GM23338 (cell line): ENCODE data around the gene FMN2.

Experiments used
- CREB1 ChIP-seq: fragments of 250-450 bp; sonication (Bioruptor Pico); IDR thresholded peaks from 2 replicates; pipeline ENCODE4 v1.5.0; 2020; ENCODE audit warnings: low read depth, mild to moderate bottlenecking, moderate library complexity
- EZH2 ChIP-seq: fragments of 200-600 bp; sonication (generic); IDR thresholded peaks from one replicate; pipeline ENCODE4 v1.8.0; 2017; ENCODE audit warnings: antibody characterized with exemption, mild to moderate bottlenecking, low read depth; ENCODE audit not compliant: unreplicated experiment
- EZH2phosphoT487 ChIP-seq: fragments of 200-600 bp; sonication (generic); IDR thresholded peaks from one replicate; pipeline ENCODE4 v1.8.1; 2018; ENCODE audit warnings: antibody characterized with exemption; ENCODE audit not compliant: unreplicated experiment
- NANOG ChIP-seq: IDR thresholded peaks from 2 replicates; pipeline ENCODE4 v1.6.1; 2016; ENCODE audit warnings: antibody characterized with exemption, borderline replicate concordance
- POLR2AphosphoS5 ChIP-seq: IDR thresholded peaks from 2 replicates; pipeline ENCODE4 v1.6.1; 2016; ENCODE audit warnings: antibody characterized with exemption, low read depth
- STAT1 ChIP-seq: IDR thresholded peaks from one replicate; pipeline ENCODE4 v1.6.1; 2016; ENCODE audit warnings: antibody characterized with exemption; ENCODE audit not compliant: unreplicated experiment
- ZNF114 ChIP-seq: fragments of 250-450 bp; sonication (Bioruptor Pico); IDR thresholded peaks from 2 replicates; pipeline ENCODE4 v1.5.0; 2020; ENCODE audit warnings: mild to moderate bottlenecking, moderate library complexity
- ZNF331 ChIP-seq: fragments of 250-450 bp; sonication (Bioruptor Pico); IDR thresholded peaks from 2 replicates; pipeline ENCODE4 v1.5.0; 2020; ENCODE audit warnings: low read depth, mild to moderate bottlenecking, moderate library complexity
- ZNF462 ChIP-seq: fragments of 250-450 bp; sonication (Bioruptor Pico); IDR thresholded peaks from 2 replicates; pipeline ENCODE4 v1.5.0; 2020; ENCODE audit warnings: mild to moderate bottlenecking, moderate library complexity
- TF ChIP-seq, protein P1 (sequence below), 2 experiments: fragments of 200-600 bp in 1 of 2; sonication (generic) in 1 of 2; conservative IDR thresholded peaks; 2 replicates each; pipeline versions ENCODE4 v1.5.1 to v1.6.1; 2016 to 2017; ENCODE audit warnings: antibody characterized with exemption in 2 of 2, low read depth in 2 of 2, mild to moderate bottlenecking in 2 of 2, moderate library complexity in 1 of 2
- TF ChIP-seq, protein P2 (sequence below): IDR thresholded peaks from one replicate; pipeline ENCODE4 v1.6.1; 2018; ENCODE audit warnings: antibody characterized with exemption; ENCODE audit not compliant: unreplicated experiment
- TF ChIP-seq, protein P3 (sequence below): IDR thresholded peaks from 2 replicates; pipeline ENCODE4 v1.6.1; 2016; ENCODE audit warnings: antibody characterized with exemption

- TF ChIP-seq, protein P1, sequence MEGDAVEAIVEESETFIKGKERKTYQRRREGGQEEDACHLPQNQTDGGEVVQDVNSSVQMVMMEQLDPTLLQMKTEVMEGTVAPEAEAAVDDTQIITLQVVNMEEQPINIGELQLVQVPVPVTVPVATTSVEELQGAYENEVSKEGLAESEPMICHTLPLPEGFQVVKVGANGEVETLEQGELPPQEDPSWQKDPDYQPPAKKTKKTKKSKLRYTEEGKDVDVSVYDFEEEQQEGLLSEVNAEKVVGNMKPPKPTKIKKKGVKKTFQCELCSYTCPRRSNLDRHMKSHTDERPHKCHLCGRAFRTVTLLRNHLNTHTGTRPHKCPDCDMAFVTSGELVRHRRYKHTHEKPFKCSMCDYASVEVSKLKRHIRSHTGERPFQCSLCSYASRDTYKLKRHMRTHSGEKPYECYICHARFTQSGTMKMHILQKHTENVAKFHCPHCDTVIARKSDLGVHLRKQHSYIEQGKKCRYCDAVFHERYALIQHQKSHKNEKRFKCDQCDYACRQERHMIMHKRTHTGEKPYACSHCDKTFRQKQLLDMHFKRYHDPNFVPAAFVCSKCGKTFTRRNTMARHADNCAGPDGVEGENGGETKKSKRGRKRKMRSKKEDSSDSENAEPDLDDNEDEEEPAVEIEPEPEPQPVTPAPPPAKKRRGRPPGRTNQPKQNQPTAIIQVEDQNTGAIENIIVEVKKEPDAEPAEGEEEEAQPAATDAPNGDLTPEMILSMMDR (conservative IDR thresholded peaks at IDR 0.05; ENCODE audit: low read depth in 2 of 2) = no peak
- TF ChIP-seq POLR2AphosphoS5 (no peak), ZNF462 (CRISPR knock-in tag) (no peak), EZH2 (no peak), EZH2phosphoT487 (no peak), ZNF114 (CRISPR knock-in tag) (no peak), STAT1 (no peak), NANOG (no peak), ZNF331 (CRISPR knock-in tag) (no peak), CREB1 (CRISPR knock-in tag) (no peak)
- TF ChIP-seq, protein P2, sequence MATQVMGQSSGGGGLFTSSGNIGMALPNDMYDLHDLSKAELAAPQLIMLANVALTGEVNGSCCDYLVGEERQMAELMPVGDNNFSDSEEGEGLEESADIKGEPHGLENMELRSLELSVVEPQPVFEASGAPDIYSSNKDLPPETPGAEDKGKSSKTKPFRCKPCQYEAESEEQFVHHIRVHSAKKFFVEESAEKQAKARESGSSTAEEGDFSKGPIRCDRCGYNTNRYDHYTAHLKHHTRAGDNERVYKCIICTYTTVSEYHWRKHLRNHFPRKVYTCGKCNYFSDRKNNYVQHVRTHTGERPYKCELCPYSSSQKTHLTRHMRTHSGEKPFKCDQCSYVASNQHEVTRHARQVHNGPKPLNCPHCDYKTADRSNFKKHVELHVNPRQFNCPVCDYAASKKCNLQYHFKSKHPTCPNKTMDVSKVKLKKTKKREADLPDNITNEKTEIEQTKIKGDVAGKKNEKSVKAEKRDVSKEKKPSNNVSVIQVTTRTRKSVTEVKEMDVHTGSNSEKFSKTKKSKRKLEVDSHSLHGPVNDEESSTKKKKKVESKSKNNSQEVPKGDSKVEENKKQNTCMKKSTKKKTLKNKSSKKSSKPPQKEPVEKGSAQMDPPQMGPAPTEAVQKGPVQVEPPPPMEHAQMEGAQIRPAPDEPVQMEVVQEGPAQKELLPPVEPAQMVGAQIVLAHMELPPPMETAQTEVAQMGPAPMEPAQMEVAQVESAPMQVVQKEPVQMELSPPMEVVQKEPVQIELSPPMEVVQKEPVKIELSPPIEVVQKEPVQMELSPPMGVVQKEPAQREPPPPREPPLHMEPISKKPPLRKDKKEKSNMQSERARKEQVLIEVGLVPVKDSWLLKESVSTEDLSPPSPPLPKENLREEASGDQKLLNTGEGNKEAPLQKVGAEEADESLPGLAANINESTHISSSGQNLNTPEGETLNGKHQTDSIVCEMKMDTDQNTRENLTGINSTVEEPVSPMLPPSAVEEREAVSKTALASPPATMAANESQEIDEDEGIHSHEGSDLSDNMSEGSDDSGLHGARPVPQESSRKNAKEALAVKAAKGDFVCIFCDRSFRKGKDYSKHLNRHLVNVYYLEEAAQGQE = no peak
- TF ChIP-seq, protein P3, sequence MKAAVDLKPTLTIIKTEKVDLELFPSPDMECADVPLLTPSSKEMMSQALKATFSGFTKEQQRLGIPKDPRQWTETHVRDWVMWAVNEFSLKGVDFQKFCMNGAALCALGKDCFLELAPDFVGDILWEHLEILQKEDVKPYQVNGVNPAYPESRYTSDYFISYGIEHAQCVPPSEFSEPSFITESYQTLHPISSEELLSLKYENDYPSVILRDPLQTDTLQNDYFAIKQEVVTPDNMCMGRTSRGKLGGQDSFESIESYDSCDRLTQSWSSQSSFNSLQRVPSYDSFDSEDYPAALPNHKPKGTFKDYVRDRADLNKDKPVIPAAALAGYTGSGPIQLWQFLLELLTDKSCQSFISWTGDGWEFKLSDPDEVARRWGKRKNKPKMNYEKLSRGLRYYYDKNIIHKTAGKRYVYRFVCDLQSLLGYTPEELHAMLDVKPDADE = no peak
Observed at GRCh38 chr1:240099329-240099728, 7.6 kb downstream of the FMN2 start.
